Middle frontal gyrus (tissue), 1 donor: ENCODE data around the gene LRRC4B.

Source experiments
- DNase-seq: peaks from one replicate; pipeline ENCODE4 v3.0.0-alpha.2; 2015; ENCODE audit warnings: low spot score; ENCODE audit errors: extremely low spot score

LRRC4B gene

GRCh38 chr19:50554212-50554611, 14.0 kb downstream of the LRRC4B start:
- DNase-seq, result no peak

GRCh38 chr19:50553134-50553703, 15.0 kb downstream of the LRRC4B start:
- no peak for DNase-seq

- no peak for DNase-seq
Observed at GRCh38 chr19:50552540-50552939, 15.7 kb downstream of the LRRC4B start.

GRCh38 chr19:50551715-50552187, 16.5 kb downstream of the LRRC4B start:
- DNase-seq, result no peak

- DNase-seq, result no peak
Observed at GRCh38 chr19:50551034-50551714, 17.1 kb downstream of the LRRC4B start.

GRCh38 chr19:50550594-50550966, 17.7 kb downstream of the LRRC4B start:
- no peak for DNase-seq

- DNase-seq, result no peak
Observed at GRCh38 chr19:50549927-50550593, 18.2 kb downstream of the LRRC4B start.

- no peak for DNase-seq
Observed at GRCh38 chr19:50549059-50549926, 18.9 kb downstream of the LRRC4B start.

GRCh38 chr19:50548191-50549058, 19.8 kb downstream of the LRRC4B start:
- DNase-seq, result no peak

- no peak for DNase-seq
Observed at GRCh38 chr19:50547385-50548190, 20.6 kb downstream of the LRRC4B start.

GRCh38 chr19:50546527-50547221, 21.6 kb downstream of the LRRC4B start:
- no peak for DNase-seq

GRCh38 chr19:50542943-50543342, 25.3 kb downstream of the LRRC4B start:
- no peak for DNase-seq

- peak; percentile 71 for DNase-seq
Observed at GRCh38 chr19:50537769-50538230, 30.4 kb downstream of the LRRC4B start.

- DNase-seq, result no peak
Observed at GRCh38 chr19:50537306-50537685, 30.9 kb downstream of the LRRC4B start.

GRCh38 chr19:50536662-50537305, 31.5 kb downstream of the LRRC4B start:
- no peak for DNase-seq

GRCh38 chr19:50535672-50536187, 32.5 kb downstream of the LRRC4B start:
- DNase-seq, result no peak

GRCh38 chr19:50534478-50534877, 33.8 kb downstream of the LRRC4B start:
- no peak for DNase-seq

GRCh38 chr19:50532952-50533351, 35.3 kb downstream of the LRRC4B start:
- DNase-seq, result no peak
